GM18511 (cell line): ENCODE data around the gene DSC2.

Experiments
- ATAC-seq: cut with Tn5 transposase; IDR thresholded peaks from one replicate; pipeline ENCODE4 v1.9.1; 2021; ENCODE audit warnings: mild to moderate bottlenecking, moderate library complexity; ENCODE audit not compliant: unreplicated experiment

DSC2 gene

GRCh38 chr18:31099450-31100230 is 2.6 kb downstream of the DSC2 start:
- ATAC-seq: no peak

GRCh38 chr18:31098878-31099277 is 3.3 kb downstream of the DSC2 start:
- no peak for ATAC-seq

- ATAC-seq: no peak
Measured at GRCh38 chr18:31097666-31098065, 4.6 kb downstream of the DSC2 start.

GRCh38 chr18:31093880-31094279 is 8.3 kb downstream of the DSC2 start:
- ATAC-seq: no peak

GRCh38 chr18:31093294-31093693 is 8.9 kb downstream of the DSC2 start:
- ATAC-seq: no peak

GRCh38 chr18:31091350-31091749 is 10.9 kb downstream of the DSC2 start:
- ATAC-seq: no peak

GRCh38 chr18:31088532-31088931 is 13.7 kb downstream of the DSC2 start:
- no peak for ATAC-seq

GRCh38 chr18:31079973-31080372 is 22.2 kb downstream of the DSC2 start:
- ATAC-seq: no peak

- ATAC-seq: no peak
Measured at GRCh38 chr18:31077878-31078277, 24.3 kb downstream of the DSC2 start.

GRCh38 chr18:31072175-31072574 is 30.0 kb downstream of the DSC2 start:
- ATAC-seq: no peak

GRCh38 chr18:31070206-31070605 is 32.0 kb downstream of the DSC2 start:
- ATAC-seq: no peak

GRCh38 chr18:31066266-31066665 is 36.0 kb downstream of the DSC2 start:
- no peak for ATAC-seq

GRCh38 chr18:31065036-31065773 is 37.0 kb downstream of the DSC2 start:
- no peak for ATAC-seq

- peak; percentile 74 for ATAC-seq
Measured at GRCh38 chr18:31064130-31064529, 38.1 kb downstream of the DSC2 start.

- no peak for ATAC-seq
Measured at GRCh38 chr18:31061945-31062344, 40.3 kb downstream of the DSC2 start.

- ATAC-seq: no peak
Measured at GRCh38 chr18:31058897-31059296, 43.3 kb downstream of the DSC2 start.

- no peak for ATAC-seq
Measured at GRCh38 chr18:31057917-31058316, 44.3 kb downstream of the DSC2 start.

GRCh38 chr18:31057051-31057450 is 45.2 kb downstream of the DSC2 start:
- no peak for ATAC-seq

- no peak for ATAC-seq
Measured at GRCh38 chr18:31056296-31056695, 45.9 kb downstream of the DSC2 start.

- ATAC-seq: no peak
Measured at GRCh38 chr18:31050635-31051034, 51.6 kb downstream of the DSC2 start.

GRCh38 chr18:31049189-31049588 is 53.0 kb downstream of the DSC2 start:
- ATAC-seq: no peak

- ATAC-seq: no peak
Measured at GRCh38 chr18:31048216-31048615, 54.0 kb downstream of the DSC2 start.
